HuH-7 (cell line): Measurements from ENCODE around the gene KRT85.
"Not testable (repeated sequence)": the region's sequence is repeated elsewhere in the genome, so short reads cannot be mapped to it uniquely, and the experiment has no call there.

Experiments used
- DNase-seq: peaks from one replicate; pipeline ENCODE4 v3.0.0; 2011; ENCODE audit warnings: low spot score

The KRT85 gene

GRCh38 chr12:52347551-52348510 is 19.4 kb downstream of the KRT85 start:
- DNase-seq = no peak

- no peak for DNase-seq
Observed at GRCh38 chr12:52347016-52347415, 20.3 kb downstream of the KRT85 start.

- no peak for DNase-seq
Observed at GRCh38 chr12:52346593-52346992, 20.7 kb downstream of the KRT85 start.

- DNase-seq = not testable (repeated sequence)
Observed at GRCh38 chr12:52345041-52345440, 22.2 kb downstream of the KRT85 start.

- DNase-seq = no peak
Observed at GRCh38 chr12:52344111-52344510, 23.2 kb downstream of the KRT85 start.

GRCh38 chr12:52343550-52343949 is 23.7 kb downstream of the KRT85 start:
- DNase-seq = no peak

- DNase-seq = no peak
Observed at GRCh38 chr12:52342781-52343490, 24.3 kb downstream of the KRT85 start.

- DNase-seq = no peak
Observed at GRCh38 chr12:52341066-52341580, 26.2 kb downstream of the KRT85 start.

- no peak for DNase-seq
Observed at GRCh38 chr12:52338241-52338960, 28.9 kb downstream of the KRT85 start.

- no peak for DNase-seq
Observed at GRCh38 chr12:52337054-52337453, 30.2 kb downstream of the KRT85 start.

- no peak for DNase-seq
Observed at GRCh38 chr12:52336641-52337040, 30.6 kb downstream of the KRT85 start.

GRCh38 chr12:52335598-52336262 is 31.6 kb downstream of the KRT85 start:
- no peak for DNase-seq

GRCh38 chr12:52334185-52334584 is 33.1 kb downstream of the KRT85 start:
- no peak for DNase-seq

- no peak for DNase-seq
Observed at GRCh38 chr12:52333321-52333720, 34.0 kb downstream of the KRT85 start.

GRCh38 chr12:52332381-52332780 is 34.9 kb downstream of the KRT85 start:
- DNase-seq = no peak

GRCh38 chr12:52331833-52332232 is 35.4 kb downstream of the KRT85 start:
- DNase-seq = no peak

- no peak for DNase-seq
Observed at GRCh38 chr12:52331039-52331438, 36.2 kb downstream of the KRT85 start.

GRCh38 chr12:52327830-52328500 is 39.3 kb downstream of the KRT85 start:
- no peak for DNase-seq

- DNase-seq = peak; percentile 79
Observed at GRCh38 chr12:52327052-52327829, 40.0 kb downstream of the KRT85 start.

GRCh38 chr12:52324153-52324444 is 43.2 kb downstream of the KRT85 start:
- no peak for DNase-seq
